OCI-LY3 (cell line): ENCODE measurements around the gene UBE2G2.

Source experiments
- EZH2phosphoT487 ChIP-seq: fragments of 200-600 bp; shearing (Covaris generic); IDR thresholded peaks from 2 replicates; pipeline ENCODE4 v1.6.1; 2018; ENCODE audit warnings: antibody characterized with exemption, mixed run types, low read depth
- TF ChIP-seq, protein P1 (sequence below): fragments of 200-600, 300-600 bp; sonication (generic); IDR thresholded peaks from 2 replicates; pipeline ENCODE4 v1.5.1; 2014; ENCODE audit warnings: antibody characterized with exemption, low read length, low read depth

DNA sequence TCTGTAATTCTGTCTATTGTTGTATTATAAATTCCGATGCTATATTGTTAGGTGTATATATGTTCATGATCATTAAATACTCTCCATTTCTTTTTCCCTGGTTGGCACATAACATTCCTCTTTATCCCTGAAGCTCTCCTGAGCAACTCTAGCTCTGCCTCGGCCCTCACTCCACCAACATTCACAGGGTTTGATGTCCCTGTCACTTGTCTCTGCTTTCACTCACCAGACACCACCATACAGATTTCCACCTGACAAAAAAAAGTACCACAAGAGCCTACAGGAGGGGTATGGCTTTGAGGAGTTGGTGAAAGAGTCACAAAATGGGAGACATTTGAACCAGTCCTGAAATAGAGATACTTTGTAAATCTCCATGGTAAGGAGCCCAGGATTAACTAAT, 81.5 kb downstream of the UBE2G2 start:
- TF ChIP-seq, protein P1, sequence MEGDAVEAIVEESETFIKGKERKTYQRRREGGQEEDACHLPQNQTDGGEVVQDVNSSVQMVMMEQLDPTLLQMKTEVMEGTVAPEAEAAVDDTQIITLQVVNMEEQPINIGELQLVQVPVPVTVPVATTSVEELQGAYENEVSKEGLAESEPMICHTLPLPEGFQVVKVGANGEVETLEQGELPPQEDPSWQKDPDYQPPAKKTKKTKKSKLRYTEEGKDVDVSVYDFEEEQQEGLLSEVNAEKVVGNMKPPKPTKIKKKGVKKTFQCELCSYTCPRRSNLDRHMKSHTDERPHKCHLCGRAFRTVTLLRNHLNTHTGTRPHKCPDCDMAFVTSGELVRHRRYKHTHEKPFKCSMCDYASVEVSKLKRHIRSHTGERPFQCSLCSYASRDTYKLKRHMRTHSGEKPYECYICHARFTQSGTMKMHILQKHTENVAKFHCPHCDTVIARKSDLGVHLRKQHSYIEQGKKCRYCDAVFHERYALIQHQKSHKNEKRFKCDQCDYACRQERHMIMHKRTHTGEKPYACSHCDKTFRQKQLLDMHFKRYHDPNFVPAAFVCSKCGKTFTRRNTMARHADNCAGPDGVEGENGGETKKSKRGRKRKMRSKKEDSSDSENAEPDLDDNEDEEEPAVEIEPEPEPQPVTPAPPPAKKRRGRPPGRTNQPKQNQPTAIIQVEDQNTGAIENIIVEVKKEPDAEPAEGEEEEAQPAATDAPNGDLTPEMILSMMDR: no peak
- TF ChIP-seq EZH2phosphoT487: no peak
